Skeletal muscle tissue (tissue), 4 donors: ENCODE data around the gene STK11. TPM values are rescaled to one million over a fixed set of nuclear protein-coding genes. Genes with fewer than 3 reads are reported as not detected.
A peak's percentile ranks its signal among the peaks of the same experiment; 100 is the strongest.

ENCODE experiments used
- H3K27ac ChIP-seq: one replicate; pipeline ENCODE4 v1.7.0; 2013; ENCODE audit warnings: mild to moderate bottlenecking, low read depth, low read length, inconsistent platforms
- H3K27me3 ChIP-seq, 3 donors: one replicate each; pipeline ENCODE4 v1.7.0; 2013; ENCODE audit warnings: low read length in 3 of 3; ENCODE audit not compliant: control insufficient read depth in 3 of 3, insufficient read depth in 3 of 3
- H3K36me3 ChIP-seq, 3 donors: one replicate each; pipeline ENCODE4 v1.7.0; 2013; ENCODE audit warnings: low read length in 3 of 3; ENCODE audit not compliant: control insufficient read depth in 3 of 3, insufficient read depth in 3 of 3
- H3K4me1 ChIP-seq, 3 donors: one replicate each; pipeline ENCODE4 v1.7.0; 2013; ENCODE audit warnings: low read length in 3 of 3, mild to moderate bottlenecking in 3 of 3; ENCODE audit not compliant: control insufficient read depth in 3 of 3, insufficient read depth in 3 of 3
- H3K4me3 ChIP-seq, 3 donors: one replicate each; pipeline ENCODE4 v1.7.0; 2013; ENCODE audit warnings: low read length in 3 of 3
- H3K9ac ChIP-seq, 3 donors: one replicate each; pipeline ENCODE4 v1.7.0; 2013; ENCODE audit warnings: low read length in 3 of 3, mild to moderate bottlenecking in 3 of 3, moderate library complexity in 2 of 3, low read depth in 1 of 3
- H3K9me3 ChIP-seq, 3 donors: one replicate each; pipeline ENCODE4 v1.7.0; 2013; ENCODE audit warnings: low read length in 3 of 3; ENCODE audit not compliant: control insufficient read depth in 3 of 3
- total RNA-seq: library from RNA; depleted of rRNA; stranded (reverse); fragments of >200 nt; gene quantifications from one replicate; pipeline ENCODE4 v1.2.3, GENCODE V29; 2014
- donor health status: Osteomylitis.

The STK11 gene, protein sequence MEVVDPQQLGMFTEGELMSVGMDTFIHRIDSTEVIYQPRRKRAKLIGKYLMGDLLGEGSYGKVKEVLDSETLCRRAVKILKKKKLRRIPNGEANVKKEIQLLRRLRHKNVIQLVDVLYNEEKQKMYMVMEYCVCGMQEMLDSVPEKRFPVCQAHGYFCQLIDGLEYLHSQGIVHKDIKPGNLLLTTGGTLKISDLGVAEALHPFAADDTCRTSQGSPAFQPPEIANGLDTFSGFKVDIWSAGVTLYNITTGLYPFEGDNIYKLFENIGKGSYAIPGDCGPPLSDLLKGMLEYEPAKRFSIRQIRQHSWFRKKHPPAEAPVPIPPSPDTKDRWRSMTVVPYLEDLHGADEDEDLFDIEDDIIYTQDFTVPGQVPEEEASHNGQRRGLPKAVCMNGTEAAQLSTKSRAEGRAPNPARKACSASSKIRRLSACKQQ
- 51.7 TPM for total RNA-seq

DNA sequence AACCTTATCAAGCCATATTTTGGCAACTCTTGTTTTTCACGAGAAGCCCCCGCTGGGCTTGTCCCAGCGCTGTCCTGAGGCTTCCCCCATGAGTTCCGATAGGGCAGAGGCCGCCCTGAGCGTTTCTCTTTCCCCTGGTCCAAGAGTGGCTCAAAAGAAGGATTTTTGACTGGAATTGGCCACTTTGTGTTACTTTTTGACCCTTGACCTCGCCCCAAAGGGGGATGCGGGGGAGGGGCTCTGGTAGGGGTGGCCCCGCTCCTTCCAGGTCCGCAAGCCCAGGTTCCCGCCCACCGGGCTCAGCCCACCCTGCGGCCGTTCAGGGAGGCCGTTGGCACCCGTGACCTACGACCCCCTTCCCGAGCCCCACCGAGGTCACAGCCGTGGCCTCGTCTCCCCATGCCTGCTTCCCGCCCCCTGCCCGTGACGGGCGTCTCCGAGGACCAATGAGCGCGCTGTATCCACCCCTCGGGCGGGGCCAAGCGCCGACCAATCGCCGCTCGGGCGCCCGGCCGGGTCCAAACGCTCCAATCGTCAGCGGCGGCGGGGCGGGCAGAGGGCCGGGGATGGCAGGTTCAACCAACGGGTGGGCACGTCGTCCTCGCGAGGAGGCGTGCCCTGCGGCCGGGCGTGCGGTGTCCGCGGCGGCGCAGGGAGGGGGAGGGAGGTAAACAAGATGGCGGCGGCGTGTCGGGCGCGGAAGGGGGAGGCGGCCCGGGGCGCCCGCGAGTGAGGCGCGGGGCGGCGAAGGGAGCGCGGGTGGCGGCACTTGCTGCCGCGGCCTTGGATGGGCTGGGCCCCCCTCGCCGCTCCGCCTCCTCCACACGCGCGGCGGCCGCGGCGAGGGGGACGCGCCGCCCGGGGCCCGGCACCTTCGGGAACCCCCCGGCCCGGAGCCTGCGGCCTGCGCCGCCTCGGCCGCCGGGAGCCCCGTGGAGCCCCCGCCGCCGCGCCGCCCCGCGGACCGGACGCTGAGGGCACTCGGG lies at the start of gene STK11:
Gene STK11, plus strand, starts transcription at position 665 of the 986 bp plus-strand sequence. CDS start 1,136 bp downstream, outside the sequence.
- peak within 1 kb of the TSS; percentile 89 for H3K27ac ChIP-seq
- H3K9me3 ChIP-seq: no peaks in the 10 kb centered on the region
- H3K4me3 ChIP-seq: peak within 1 kb of the TSS; percentile 79 to 98 (median 89)
- peaks cover 32 to 40% (median 35%) of the 10 kb centered on the region in 3 donors for H3K4me1 ChIP-seq
- peak within 1 kb of the TSS; percentile 88 to 98 (median 95) for H3K9ac ChIP-seq
- H3K36me3 ChIP-seq: peaks cover 3 to 4% (median 4%) of the 10 kb centered on the region in 3 donors
- H3K27me3 ChIP-seq: no peaks in the 10 kb centered on the region

DNA sequence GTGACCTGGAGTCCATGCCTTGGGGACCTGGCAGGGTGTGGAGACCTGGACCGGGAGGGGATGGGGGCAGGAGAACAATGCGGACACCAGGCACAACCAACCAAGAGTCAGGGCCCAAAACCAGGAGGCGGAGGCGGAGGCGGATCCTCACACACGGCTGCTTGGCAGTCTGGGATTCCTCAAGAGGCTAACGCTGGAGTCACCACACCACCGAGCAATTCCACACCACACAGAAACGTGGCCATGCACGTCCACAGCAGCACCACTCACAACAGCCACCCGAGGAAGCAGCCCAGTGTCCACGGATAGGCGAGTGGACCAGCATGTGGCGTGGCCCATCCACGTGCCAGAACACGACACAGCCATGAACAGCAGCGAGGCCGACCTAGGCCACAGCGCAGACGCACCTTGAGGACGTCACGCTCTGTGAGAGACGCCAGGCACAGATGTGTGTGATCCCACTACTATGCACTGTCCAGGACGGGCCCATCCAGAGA lies 49.2 kb upstream of the STK11 start:
- peak overlapping the region in 2 of 3 donors; percentile 10 to 78 for H3K9ac ChIP-seq
- peaks cover 28 to 39% (median 34%) of the 10 kb centered on the region in 3 donors for H3K4me1 ChIP-seq
- peak overlapping the region; percentile 97 for H3K27ac ChIP-seq
- H3K36me3 ChIP-seq: peaks cover 0 to under 1% (median 0%) of the 10 kb centered on the region in 3 donors
- H3K9me3 ChIP-seq: no peaks in the 10 kb centered on the region
- no peaks in the 10 kb centered on the region for H3K27me3 ChIP-seq
- H3K4me3 ChIP-seq: no peak overlapping the region

DNA sequence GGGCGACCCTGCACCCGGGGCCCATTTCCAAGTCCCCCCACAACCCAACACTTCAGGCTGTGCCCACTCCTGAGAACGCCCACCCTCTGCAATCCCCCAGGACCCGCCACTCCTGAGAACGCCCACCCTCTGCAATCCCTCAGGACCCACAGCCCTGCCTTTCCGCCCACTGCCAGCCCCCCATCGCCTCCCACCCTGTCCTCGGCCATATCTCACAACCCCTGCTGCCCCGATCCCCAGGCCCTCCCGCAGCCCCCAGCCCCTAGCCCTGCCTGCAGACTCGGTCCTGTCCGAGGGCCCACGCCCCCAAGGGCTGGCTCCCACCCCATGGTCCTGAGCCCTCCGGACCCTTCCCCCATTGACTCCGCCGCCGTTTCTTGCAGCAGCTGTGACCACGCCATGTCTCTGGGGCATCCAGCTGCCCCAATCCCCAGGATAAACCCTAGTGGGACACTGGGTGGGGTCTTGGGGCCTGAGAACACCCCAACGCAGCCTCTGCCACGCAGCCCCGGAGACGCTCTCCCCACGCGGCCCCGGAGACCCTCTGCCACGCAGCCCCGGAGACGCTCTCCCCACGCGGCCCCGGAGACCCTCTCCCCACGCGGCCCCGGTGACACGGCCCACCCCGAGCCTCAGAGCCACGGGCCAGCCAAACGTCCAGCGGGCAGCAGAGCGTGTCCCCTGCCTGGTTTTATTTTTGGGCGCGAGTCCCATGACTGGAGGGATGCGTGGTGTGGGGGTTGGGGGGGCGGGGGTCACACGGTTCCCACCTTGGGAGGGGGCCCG lies 48.6 kb upstream of the STK11 start:
- no peak overlapping the region for H3K27ac ChIP-seq
- H3K27me3 ChIP-seq: no peaks in the 10 kb centered on the region
- H3K9ac ChIP-seq: no peak overlapping the region
- no peaks in the 10 kb centered on the region for H3K36me3 ChIP-seq
- no peak overlapping the region for H3K4me3 ChIP-seq
- H3K4me1 ChIP-seq: peaks cover 26 to 33% (median 30%) of the 10 kb centered on the region in 3 donors
- H3K9me3 ChIP-seq: no peaks in the 10 kb centered on the region

DNA sequence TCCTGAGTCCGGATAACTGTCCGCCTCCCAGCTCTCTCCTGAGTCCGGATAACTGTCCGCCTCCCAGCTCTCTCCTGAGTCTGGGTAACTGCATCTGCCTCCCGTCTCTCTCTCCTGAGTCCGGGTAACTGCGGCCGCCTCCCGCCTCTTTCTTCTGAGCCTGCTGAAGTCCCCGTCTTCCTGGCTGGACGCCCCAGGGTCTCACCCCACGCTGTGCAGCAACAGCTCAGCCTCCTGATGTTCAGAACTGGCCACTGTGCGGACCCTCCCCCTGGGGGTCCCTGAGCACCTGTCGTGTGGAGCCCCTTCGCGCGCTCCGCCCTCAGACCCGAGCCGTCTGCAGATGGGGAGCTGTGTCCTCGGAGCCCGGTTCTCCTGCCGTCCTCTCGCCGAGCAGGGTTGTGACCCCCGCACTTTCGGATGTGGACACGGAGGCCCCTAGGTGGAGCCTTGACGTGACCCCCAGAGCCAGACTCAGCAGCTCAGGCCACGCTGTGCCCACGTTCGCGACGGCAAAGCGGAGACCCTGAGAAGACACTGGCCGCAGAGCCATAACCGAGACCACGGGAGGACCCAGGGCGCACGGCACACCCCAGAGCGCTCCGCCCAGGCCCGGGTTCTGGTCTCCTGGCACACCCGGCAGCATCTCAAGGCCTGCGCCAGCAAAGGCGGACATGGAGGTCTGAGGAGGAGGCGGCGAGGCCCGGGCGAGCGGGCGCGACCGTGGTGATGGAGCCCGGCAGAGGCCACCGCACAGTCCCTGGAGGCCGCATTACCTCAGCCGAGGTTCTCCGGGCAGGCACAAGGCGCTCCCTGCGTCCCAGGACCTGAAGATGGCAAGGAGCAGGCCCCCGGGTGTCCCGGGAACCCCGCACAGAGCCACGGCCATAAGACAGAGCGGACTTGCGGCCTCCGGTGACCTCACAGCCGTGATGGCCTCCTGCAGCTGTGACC lies 47.4 kb upstream of the STK11 start:
- H3K4me3 ChIP-seq: no peak overlapping the region
- H3K4me1 ChIP-seq: peaks cover 18 to 30% (median 21%) of the 10 kb centered on the region in 3 donors
- H3K36me3 ChIP-seq: no peaks in the 10 kb centered on the region
- no peak overlapping the region for H3K27ac ChIP-seq
- H3K9me3 ChIP-seq: no peaks in the 10 kb centered on the region
- no peak overlapping the region for H3K9ac ChIP-seq
- no peaks in the 10 kb centered on the region for H3K27me3 ChIP-seq

DNA sequence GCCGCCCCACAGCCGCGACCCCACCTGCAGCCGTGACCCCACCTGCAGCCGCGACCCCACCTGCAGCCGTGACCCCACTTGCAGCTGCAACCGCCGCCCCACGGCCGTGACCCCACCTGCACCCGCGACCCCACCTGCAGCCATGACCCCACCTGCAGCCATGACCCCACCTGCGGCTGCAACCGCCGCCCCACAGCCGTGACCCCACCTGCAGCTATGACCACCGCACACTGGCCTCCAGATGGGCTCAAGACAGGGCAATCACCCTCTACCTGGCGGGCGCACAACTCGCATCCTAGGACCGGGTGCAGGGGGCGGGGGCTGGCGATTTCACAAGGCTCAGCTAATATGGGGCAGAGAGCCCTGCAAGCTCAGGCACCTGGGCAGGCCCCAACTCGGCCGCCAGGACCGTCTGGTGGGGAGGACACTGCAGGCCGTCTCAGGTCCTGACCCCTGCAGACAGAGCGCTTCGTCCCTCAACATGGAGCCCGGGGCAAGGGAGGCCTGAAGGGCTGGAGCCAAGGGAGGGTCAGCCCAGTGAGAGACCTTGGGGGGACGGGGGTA lies 46.6 kb upstream of the STK11 start:
- no peaks in the 10 kb centered on the region for H3K9me3 ChIP-seq
- no peaks in the 10 kb centered on the region for H3K36me3 ChIP-seq
- H3K4me3 ChIP-seq: no peak overlapping the region
- H3K27ac ChIP-seq: no peak overlapping the region
- no peaks in the 10 kb centered on the region for H3K27me3 ChIP-seq
- H3K9ac ChIP-seq: no peak overlapping the region
- peaks cover 18 to 37% (median 25%) of the 10 kb centered on the region in 3 donors for H3K4me1 ChIP-seq

DNA sequence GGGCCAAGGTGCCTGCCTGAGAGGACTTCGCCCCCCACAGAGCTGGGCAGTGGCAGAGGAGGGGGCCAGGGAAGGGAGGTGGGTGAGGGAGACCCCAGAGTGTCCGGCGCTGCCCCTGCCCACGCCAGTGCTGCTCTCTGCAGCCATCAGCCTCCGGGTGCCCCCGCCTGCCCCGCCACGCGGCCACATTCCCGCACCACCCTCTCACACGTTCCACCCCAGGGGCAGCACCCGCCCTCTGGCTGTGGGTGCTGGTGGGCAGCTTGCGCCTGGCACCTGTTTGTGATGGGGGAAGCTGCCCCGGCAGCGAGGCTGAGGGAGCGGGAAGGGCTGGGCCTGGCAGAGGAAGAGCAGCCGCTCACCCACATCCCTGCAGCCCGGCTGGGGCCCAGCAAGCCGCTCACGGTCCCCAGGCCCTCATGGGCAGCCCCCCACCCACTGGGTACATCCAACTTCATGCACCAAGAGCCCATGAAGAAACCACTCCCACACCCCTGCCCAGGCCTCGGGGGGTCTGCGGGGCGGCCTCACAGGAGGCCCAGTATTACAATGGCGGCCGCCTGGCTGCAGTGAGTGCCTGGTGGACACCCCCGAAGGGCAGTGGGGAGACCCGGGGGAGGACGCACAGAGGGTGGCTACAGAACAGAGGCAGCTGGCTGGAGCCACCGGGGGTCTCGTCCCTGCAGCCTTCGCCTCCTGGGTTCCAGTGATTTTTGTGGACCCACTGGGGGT lies 45.5 kb upstream of the STK11 start:
- no peaks in the 10 kb centered on the region for H3K9me3 ChIP-seq
- H3K9ac ChIP-seq: no peak overlapping the region
- H3K27ac ChIP-seq: no peak overlapping the region
- no peaks in the 10 kb centered on the region for H3K27me3 ChIP-seq
- H3K36me3 ChIP-seq: no peaks in the 10 kb centered on the region
- no peak overlapping the region for H3K4me3 ChIP-seq
- peaks cover 11 to 37% (median 19%) of the 10 kb centered on the region in 3 donors for H3K4me1 ChIP-seq

DNA sequence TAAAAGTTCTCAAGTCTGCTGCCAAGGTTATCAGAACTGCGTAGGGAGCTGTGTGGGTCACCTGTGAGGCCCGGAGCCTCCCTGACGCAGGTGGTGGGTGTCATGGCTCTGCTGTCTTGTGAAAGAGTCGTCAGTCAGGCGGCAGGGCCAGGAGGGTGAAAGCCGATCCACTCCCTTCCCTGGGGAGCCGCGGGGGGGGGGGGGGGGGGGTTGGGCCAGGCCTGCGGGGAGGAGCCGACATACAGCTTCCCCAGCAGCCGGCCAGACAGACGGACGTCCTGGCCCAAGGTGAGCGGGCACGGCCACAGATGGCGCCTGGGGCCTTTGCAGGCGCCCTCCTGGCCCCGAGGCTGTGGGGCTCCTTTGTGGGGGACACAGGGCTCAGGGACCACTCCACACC lies 43.9 kb upstream of the STK11 start:
- H3K4me1 ChIP-seq: peaks cover 0 to 24% (median 7%) of the 10 kb centered on the region in 3 donors
- peak overlapping the region; percentile 47 for H3K27ac ChIP-seq
- H3K9me3 ChIP-seq: no peaks in the 10 kb centered on the region
- H3K36me3 ChIP-seq: no peaks in the 10 kb centered on the region
- H3K4me3 ChIP-seq: peak overlapping the region in 1 of 3 donors; percentile 45
- H3K27me3 ChIP-seq: no peaks in the 10 kb centered on the region
- H3K9ac ChIP-seq: peak overlapping the region in 2 of 3 donors; percentile 38 to 73
